ENCODE results near the gene PCAT6.
"Not testable (repeated sequence)": the region's sequence is repeated elsewhere in the genome, so short reads cannot be mapped to it uniquely, and the experiment has no call there.

The PCAT6 gene

GRCh38 chr1:202807926-202808757 is 2.6 kb upstream of the PCAT6 start, which contains the start of gene KDM5B:
Gene KDM5B (minus strand): TSS chr1:202808421. CDS start chr1:202808305, 116 bp downstream.
- peak; percentile 77 for DNase-seq

- DNase-seq, result no peak
These were observed 1.1 kb upstream of the PCAT6 start for GRCh38 chr1:202809597-202810159.

- no peak for DNase-seq
These were observed 550 bp upstream of the PCAT6 start for GRCh38 chr1:202810193-202810614.

GRCh38 chr1:202811296-202812175 is 782 bp downstream of the PCAT6 start:
- DNase-seq, result peak; percentile 25

- no peak for DNase-seq
These were observed 1.6 kb downstream of the PCAT6 start for GRCh38 chr1:202812176-202813026.

GRCh38 chr1:202815120-202815519 is 4.4 kb downstream of the PCAT6 start:
- no peak for DNase-seq

- no peak for DNase-seq
These were observed 8.1 kb downstream of the PCAT6 start for GRCh38 chr1:202818819-202819218.

- DNase-seq, result no peak
These were observed 10.7 kb downstream of the PCAT6 start for GRCh38 chr1:202821467-202821866.

GRCh38 chr1:202825748-202826147 is 15.0 kb downstream of the PCAT6 start:
- no peak for DNase-seq

GRCh38 chr1:202829223-202829622 is 18.5 kb downstream of the PCAT6 start:
- not testable (repeated sequence) for DNase-seq

GRCh38 chr1:202831906-202832305 is 21.2 kb downstream of the PCAT6 start:
- no peak for DNase-seq

GRCh38 chr1:202834771-202835547 is 24.2 kb downstream of the PCAT6 start:
- DNase-seq, result peak; percentile 37

- peak; percentile 18 for DNase-seq
These were observed 24.9 kb downstream of the PCAT6 start for GRCh38 chr1:202835548-202836072.

- DNase-seq, result no peak
These were observed 26.1 kb downstream of the PCAT6 start for GRCh38 chr1:202836623-202837403.

- no peak for DNase-seq
These were observed 27.1 kb downstream of the PCAT6 start for GRCh38 chr1:202837746-202838262.

GRCh38 chr1:202843081-202843480 is 32.3 kb downstream of the PCAT6 start:
- DNase-seq, result no peak

GRCh38 chr1:202844259-202844658 is 33.5 kb downstream of the PCAT6 start:
- DNase-seq, result no peak

GRCh38 chr1:202844935-202845334 is 34.2 kb downstream of the PCAT6 start:
- no peak for DNase-seq

GRCh38 chr1:202848191-202848542 is 37.4 kb downstream of the PCAT6 start:
- DNase-seq, result no peak

All from activated naive CD4-positive, alpha-beta T cell treated with Interleukin-2 at 50 U/mL for 16 hours (primary cell).